Upper lobe of right lung (tissue), 1 donor: ENCODE results near the gene TMEM126B. TPM values are rescaled to one million over a fixed set of nuclear protein-coding genes. Genes with fewer than 3 reads are reported as not detected.
A peak's percentile ranks its signal among the peaks of the same experiment; 100 is the strongest.

Source experiments
- ATAC-seq: fragments of 200-7000 bp; cut with Tn5 transposase; one replicate; pipeline ENCODE4 v1.9.1; 2020; ENCODE audit warnings: mild to moderate bottlenecking, moderate library complexity
- DNase-seq: peaks from one replicate; pipeline ENCODE4 v3.0.0-alpha.2; 2020
- H3K27ac ChIP-seq: fragments of 200-600 bp; one replicate; pipeline ENCODE4 v1.8.0; 2022
- H3K27me3 ChIP-seq: fragments of 200-600 bp; one replicate; pipeline ENCODE4 v1.8.0; 2022; ENCODE audit warnings: mild to moderate bottlenecking
- H3K36me3 ChIP-seq: fragments of 200-600 bp; one replicate; pipeline ENCODE4 v1.8.0; 2022
- H3K4me1 ChIP-seq: fragments of 200-600 bp; one replicate; pipeline ENCODE4 v1.8.0; 2022
- H3K4me3 ChIP-seq: fragments of 200-600 bp; one replicate; pipeline ENCODE4 v1.8.0; 2022; ENCODE audit warnings: mild to moderate bottlenecking
- H3K9me3 ChIP-seq: fragments of 200-600 bp; one replicate; pipeline ENCODE4 v1.8.0; 2022
- CTCF ChIP-seq: fragments of 200-600 bp; IDR thresholded peaks from one replicate; pipeline ENCODE4 v1.8.0; 2022; ENCODE audit warnings: antibody characterized with exemption
- intact Hi-C: fragments of 100-400 bp; cut with DNase I; formaldehyde crosslinking; loops from one replicate; pipeline ENCODE4 v1.11.0; 2022
- total RNA-seq: library from RNA; stranded (reverse); fragmentation: NEBNext Ultra II Directional; extraction: Animal tissue kit (Norgen Biotek cat#: 25700); gene quantifications from one replicate; pipeline ENCODE4 v1.2.1, GENCODE V29; 2021
- donor health status: DM: no; HTN: yes; CAD: no; lungs with severe emphysema.

Gene TMEM126B
- total RNA-seq, 1 donor from 2014 or later = 45.2 TPM

DNA sequence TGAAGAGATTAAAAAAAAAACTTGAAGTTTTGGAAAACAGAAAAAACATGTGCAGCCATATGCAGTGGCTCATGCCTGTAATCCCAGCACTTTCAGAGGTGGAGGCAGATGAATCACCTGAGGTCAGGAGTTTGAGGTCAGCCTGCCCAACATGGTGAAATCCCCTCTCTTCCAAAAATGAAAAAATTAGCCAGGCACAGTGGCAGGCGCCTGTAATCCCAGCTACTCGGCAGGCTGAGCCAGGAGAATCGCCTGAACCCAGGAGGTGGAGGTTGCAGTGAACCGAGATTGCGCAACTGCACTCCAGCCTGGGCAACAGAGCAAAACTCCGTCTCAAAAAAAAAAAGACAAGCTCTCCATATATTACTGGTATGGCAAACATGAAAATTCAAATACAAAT lies 8.9 kb upstream of the TMEM126B start:
- no peaks in the 10 kb centered on the region for H3K4me1 ChIP-seq
- no peak overlapping the region for H3K27ac ChIP-seq
- no peak for TF ChIP-seq CTCF
- H3K27me3 ChIP-seq = no peaks in the 10 kb centered on the region
- intact Hi-C loops = no loop called here
- DNase-seq (peak; percentile 71), ATAC-seq (peak; percentile 24)
- H3K4me3 ChIP-seq = no peak overlapping the region
- H3K36me3 ChIP-seq = no peaks in the 10 kb centered on the region
- no peaks in the 10 kb centered on the region for H3K9me3 ChIP-seq

DNA sequence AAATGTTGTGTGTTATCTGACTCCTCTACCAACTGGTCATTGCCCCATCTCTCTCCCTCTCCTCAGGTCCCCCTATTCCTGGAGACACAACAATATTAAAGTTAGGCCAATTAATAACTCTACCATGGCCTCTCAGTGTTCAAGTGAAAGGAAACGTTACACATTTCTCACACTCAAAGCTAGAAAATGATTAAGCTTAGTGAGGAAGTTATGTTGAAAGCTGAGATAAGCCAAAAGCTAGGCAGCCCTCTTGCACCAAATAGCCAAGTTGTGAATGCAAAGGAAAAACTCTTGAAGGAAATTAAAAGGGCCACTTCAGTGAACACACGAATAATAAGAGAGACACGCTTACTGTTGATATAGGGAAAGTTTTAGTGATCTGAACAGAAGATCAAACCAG lies 8.1 kb upstream of the TMEM126B start:
- Histone ChIP-seq H3K9me3 (no peaks in the 10 kb centered on the region), H3K4me1 (no peaks in the 10 kb centered on the region), H3K36me3 (no peaks in the 10 kb centered on the region), H3K4me3 (no peak overlapping the region), H3K27ac (no peak overlapping the region), H3K27me3 (no peaks in the 10 kb centered on the region)
- intact Hi-C loops = no loop called here
- DNase-seq (no peak), ATAC-seq (peak; percentile 69)
- TF ChIP-seq CTCF = no peak

- Histone ChIP-seq H3K4me1 (peaks cover 12% of the 10 kb centered on the region), H3K27me3 (no peaks in the 10 kb centered on the region), H3K36me3 (peaks cover 12% of the 10 kb centered on the region), H3K4me3 (peak overlapping the region; percentile 92), H3K27ac (peak overlapping the region; percentile 93), H3K9me3 (no peaks in the 10 kb centered on the region)
- DNase-seq (no peak), ATAC-seq (no peak)
- TF ChIP-seq CTCF = no peak
- intact Hi-C loops = no loop called here
These were observed 1.9 kb upstream of the TMEM126B start for GRCh38 chr11:85626496-85626895.

DNA sequence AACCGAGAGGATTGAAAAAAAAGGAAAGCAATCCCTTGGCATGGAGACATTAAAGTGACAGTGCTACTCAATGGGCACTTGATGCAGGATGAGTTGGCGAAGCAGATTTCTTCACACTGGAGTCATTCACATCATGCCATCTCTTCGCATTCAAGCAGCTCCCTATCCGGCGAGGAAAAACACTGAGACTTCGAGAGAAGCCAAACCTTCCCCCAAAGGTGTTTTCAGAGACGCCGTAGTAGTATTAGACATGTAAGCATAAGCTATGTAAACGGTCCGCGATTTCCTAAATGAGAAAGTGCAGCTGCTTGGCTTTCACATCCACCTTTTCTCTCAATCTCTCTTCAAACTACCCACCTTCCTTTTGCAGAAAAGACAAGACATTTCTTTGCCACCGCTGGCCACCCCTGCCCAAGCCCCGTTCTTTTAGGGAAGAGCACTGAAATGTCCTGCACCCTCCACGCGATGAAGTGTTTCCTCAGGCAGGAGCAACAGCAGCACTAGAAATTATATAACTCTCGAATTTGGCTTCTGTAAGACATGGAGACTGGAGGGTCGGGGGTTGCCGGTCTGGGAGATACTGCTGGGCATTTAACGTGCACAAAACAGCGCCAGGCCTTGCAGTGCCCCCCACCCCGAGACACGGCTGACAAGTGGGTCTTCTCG lies 928 bp upstream of the TMEM126B start, which contains the start of gene DLG2:
DLG2 (minus strand) TSS at position 13 of the 666 bp plus-strand sequence.
- Histone ChIP-seq H3K4me3 (peak within 1 kb of the TSS; percentile 92), H3K27ac (peak within 1 kb of the TSS; percentile 93), H3K4me1 (peaks cover 12% of the 10 kb centered on the region), H3K9me3 (no peaks in the 10 kb centered on the region), H3K27me3 (no peaks in the 10 kb centered on the region), H3K36me3 (peaks cover 20% of the 10 kb centered on the region)
- TF ChIP-seq CTCF = no peak
- ATAC-seq (peak; percentile 0), DNase-seq (no peak)
- intact Hi-C loops = no loop called here

DNA sequence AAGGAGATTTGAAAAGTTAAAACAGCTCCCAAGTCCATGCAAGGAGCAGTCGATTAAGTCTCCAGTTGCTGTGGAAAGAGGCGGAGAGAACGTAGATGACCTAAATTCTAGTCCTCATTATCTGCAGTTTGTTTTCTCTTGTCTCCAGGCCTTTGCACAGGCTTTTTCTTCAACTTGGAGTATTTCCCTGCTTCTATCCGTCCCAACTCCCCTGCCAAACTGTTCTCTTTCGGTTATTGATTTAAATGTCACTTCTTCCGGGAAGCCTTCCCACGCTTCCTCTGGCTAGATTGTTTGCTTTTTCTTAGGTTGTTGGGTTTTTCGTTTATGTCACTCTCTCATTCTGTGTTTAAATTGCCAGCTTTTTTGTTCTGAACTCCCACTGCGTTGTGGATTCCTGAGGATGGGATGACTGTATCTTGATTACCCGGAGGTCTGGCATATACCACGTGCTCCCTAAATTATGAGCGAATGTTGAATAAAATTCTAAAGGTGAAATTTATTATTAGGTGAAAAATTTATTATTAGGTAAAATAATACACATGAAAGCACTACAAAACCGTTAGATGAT lies 463 bp downstream of the TMEM126B start:
- intact Hi-C loops = no loop called here
- no peaks in the 10 kb centered on the region for H3K9me3 ChIP-seq
- TF ChIP-seq CTCF = no peak

More for the DNA sequence above, 463 bp downstream of the TMEM126B start:
- Histone ChIP-seq H3K4me3 (peak overlapping the region; percentile 92), H3K27me3 (no peaks in the 10 kb centered on the region), H3K4me1 (peaks cover 12% of the 10 kb centered on the region), H3K36me3 (peaks cover 25% of the 10 kb centered on the region), H3K27ac (peak overlapping the region; percentile 89)
- DNase-seq = no peak
- no peak for ATAC-seq
